Lower leg skin (tissue), 3 donors: ENCODE measurements around the gene CCNA2.

ENCODE experiments used
- CTCF ChIP-seq, 3 donors: fragments of 450-650 bp; IDR thresholded peaks; one replicate each; pipeline ENCODE4 v1.5.1; 2016; ENCODE audit warnings: antibody characterized with exemption in 3 of 3, mild to moderate bottlenecking in 3 of 3, moderate library complexity in 2 of 3
- POLR2A ChIP-seq, 2 donors: fragments of 450-650 bp; IDR thresholded peaks; one replicate each; pipeline ENCODE4 v1.6.1; 2016 to 2017; ENCODE audit warnings: antibody characterized with exemption in 2 of 2, mild to moderate bottlenecking in 1 of 2, moderate library complexity in 1 of 2

- no peak for TF ChIP-seq CTCF (IDR thresholded peaks at IDR 0.05)
- no peak for TF ChIP-seq POLR2A (IDR thresholded peaks at IDR 0.05)
Measured at GRCh38 chr4:121785479-121785878, 38.2 kb downstream of the CCNA2 start.
